Measurements from ENCODE around the gene DHRSX. TPM values are rescaled to one million over a fixed set of nuclear protein-coding genes. Genes with fewer than 3 reads are reported as not detected.

DHRSX gene
- total RNA-seq, 1 experiment from 2014 or later, result 21.5 TPM

- Mint-ChIP-seq H3K4me1 (ENCODE audit: low read depth, unreplicated experiment) (no peaks in the 10 kb centered on the region), H3K9me3 (ENCODE audit: low read depth, unreplicated experiment) (no peaks in the 10 kb centered on the region), H3K36me3 (ENCODE audit: insufficient read depth, unreplicated experiment) (no peaks in the 10 kb centered on the region), H3K4me3 (ENCODE audit: low read depth, unreplicated experiment) (no peak overlapping the region), H3K27ac (ENCODE audit: unreplicated experiment) (no peak overlapping the region), H3K27me3 (ENCODE audit: unreplicated experiment) (no peaks in the 10 kb centered on the region)
- CTCF ChIA-PET, result no interaction called here
- intact Hi-C loops (cut with micrococcal nuclease; ENCODE audit: unreplicated experiment), result no loop called here
- no TSS peak for BruUV-seq (replicated peaks)
- no peak for TF ChIP-seq CTCF (IDR thresholded peaks at IDR 0.05; ENCODE audit: unreplicated experiment)
- DNase-seq, result no peak
Measured at GRCh38 chrX:2517055-2517454, 16.3 kb upstream of the DHRSX start.

GRCh38 chrX:2516623-2517022 lies 15.8 kb upstream of the DHRSX start:
- H3K4me1 Mint-ChIP-seq (ENCODE audit: low read depth, unreplicated experiment), result no peaks in the 10 kb centered on the region
- intact Hi-C loops (cut with micrococcal nuclease; ENCODE audit: unreplicated experiment), result no loop called here
- no peak overlapping the region for H3K27ac Mint-ChIP-seq (ENCODE audit: unreplicated experiment)
- H3K9me3 Mint-ChIP-seq (ENCODE audit: low read depth, unreplicated experiment), result no peaks in the 10 kb centered on the region
- TF ChIP-seq CTCF (IDR thresholded peaks at IDR 0.05; ENCODE audit: unreplicated experiment), result no peak
- CTCF ChIA-PET, result no interaction called here
- H3K27me3 Mint-ChIP-seq (ENCODE audit: unreplicated experiment), result no peaks in the 10 kb centered on the region
- no peak for DNase-seq
- H3K4me3 Mint-ChIP-seq (ENCODE audit: low read depth, unreplicated experiment), result no peak overlapping the region
- BruUV-seq (replicated peaks), result no TSS peak
- H3K36me3 Mint-ChIP-seq (ENCODE audit: insufficient read depth, unreplicated experiment), result no peaks in the 10 kb centered on the region

DNA sequence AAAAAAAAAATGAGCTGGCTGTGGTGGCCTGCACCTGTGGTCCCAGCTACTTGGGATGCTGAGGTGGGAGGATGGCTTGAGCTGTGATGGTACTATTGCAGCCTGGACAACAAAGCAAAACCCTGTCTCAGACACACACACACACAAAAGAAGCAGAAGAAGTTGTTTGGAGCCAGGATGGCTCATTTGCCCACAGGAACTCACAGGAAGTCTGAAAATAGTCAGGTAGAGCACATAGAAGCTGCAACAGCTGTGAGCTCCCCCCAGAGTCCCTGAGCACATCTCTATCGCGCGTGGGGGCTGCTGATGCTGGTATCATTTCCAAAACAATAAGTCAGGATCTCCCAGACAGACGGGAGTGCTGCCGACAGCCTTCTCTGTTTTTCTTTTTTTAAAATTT lies 13.4 kb upstream of the DHRSX start:
- Mint-ChIP-seq H3K4me3 (ENCODE audit: low read depth, unreplicated experiment) (no peak overlapping the region), H3K36me3 (ENCODE audit: insufficient read depth, unreplicated experiment) (no peaks in the 10 kb centered on the region), H3K9me3 (ENCODE audit: low read depth, unreplicated experiment) (no peaks in the 10 kb centered on the region), H3K27me3 (ENCODE audit: unreplicated experiment) (no peaks in the 10 kb centered on the region), H3K4me1 (ENCODE audit: low read depth, unreplicated experiment) (peaks cover under 1% of the 10 kb centered on the region), H3K27ac (ENCODE audit: unreplicated experiment) (no peak overlapping the region)
- no TSS peak for BruUV-seq (replicated peaks)
- no peak for TF ChIP-seq CTCF (IDR thresholded peaks at IDR 0.05; ENCODE audit: unreplicated experiment)
- no peak for DNase-seq
- intact Hi-C loops (cut with micrococcal nuclease; ENCODE audit: unreplicated experiment), result no loop called here
- CTCF ChIA-PET, result no interaction called here

- DNase-seq, result no peak
- no peak overlapping the region for H3K27ac Mint-ChIP-seq (ENCODE audit: unreplicated experiment)
- BruUV-seq (replicated peaks), result no TSS peak
- no peaks in the 10 kb centered on the region for H3K27me3 Mint-ChIP-seq (ENCODE audit: unreplicated experiment)
- H3K4me3 Mint-ChIP-seq (ENCODE audit: low read depth, unreplicated experiment), result no peak overlapping the region
- peaks cover 10% of the 10 kb centered on the region for H3K4me1 Mint-ChIP-seq (ENCODE audit: low read depth, unreplicated experiment)
- no peaks in the 10 kb centered on the region for H3K9me3 Mint-ChIP-seq (ENCODE audit: low read depth, unreplicated experiment)
- H3K36me3 Mint-ChIP-seq (ENCODE audit: insufficient read depth, unreplicated experiment), result no peaks in the 10 kb centered on the region
- intact Hi-C loops (cut with micrococcal nuclease; ENCODE audit: unreplicated experiment), result no loop called here
- CTCF ChIA-PET, result no interaction called here
- no peak for TF ChIP-seq CTCF (IDR thresholded peaks at IDR 0.05; ENCODE audit: unreplicated experiment)
Measured at GRCh38 chrX:2513121-2513664, 12.4 kb upstream of the DHRSX start.
